K562 (cell line): ENCODE results near the gene PLA2G12B. TPM values are rescaled to one million over a fixed set of nuclear protein-coding genes. Genes with fewer than 3 reads are reported as not detected.

ENCODE experiments used
- BHLHE40 ChIP-seq: IDR thresholded peaks from 2 replicates; pipeline ENCODE4 v1.6.1; 2011; ENCODE audit warnings: low read length, improper control_type of control experiment
- CBFA2T2 ChIP-seq: fragments of 450-650 bp; conservative IDR thresholded peaks from 2 replicates; pipeline ENCODE4 v1.6.1; 2017; ENCODE audit warnings: mild to moderate bottlenecking
- CBFA2T3 ChIP-seq: fragments of 450-650 bp; IDR thresholded peaks from 2 replicates; pipeline ENCODE4 v1.6.1; 2017
- CBX2 ChIP-seq: fragments of 200-600 bp; sonication (generic); IDR thresholded peaks from one replicate; pipeline ENCODE4 v1.6.1; 2012; ENCODE audit warnings: mild to moderate bottlenecking, low read length, inconsistent platforms; ENCODE audit not compliant: insufficient read depth, poor library complexity, severe bottlenecking
- CBX5 ChIP-seq: IDR thresholded peaks from 2 replicates; pipeline ENCODE4 v1.6.1; 2014; ENCODE audit warnings: low read depth, borderline replicate concordance
- CREB1 ChIP-seq, 2 experiments: sonication (generic) in 1 of 2; formaldehyde crosslinking in 1 of 2; IDR thresholded peaks; 2 replicates each; pipeline versions ENCODE4 v1.6.1 to v1.8.0; 2012 to 2022; ENCODE audit warnings: inconsistent platforms in 1 of 2, mild to moderate bottlenecking in 1 of 2, missing genetic modification reagents in 1 of 2, moderate library complexity in 1 of 2
- CXXC5 ChIP-seq: fragments of 250-450 bp; sonication (Bioruptor Pico); IDR thresholded peaks from 2 replicates; pipeline ENCODE4 v1.8.0; 2022; ENCODE audit warnings: inconsistent platforms, mild to moderate bottlenecking, moderate library complexity
- FOXJ3 ChIP-seq: sonication (generic); formaldehyde crosslinking; IDR thresholded peaks from 2 replicates; pipeline ENCODE4 v1.4.0; 2020; ENCODE audit warnings: mild to moderate bottlenecking, missing genetic modification reagents
- HMGN3 ChIP-seq: IDR thresholded peaks from 2 replicates; pipeline ENCODE4 v1.6.1; 2011; ENCODE audit warnings: borderline replicate concordance, low read depth, mild to moderate bottlenecking, mixed read lengths, low read length; ENCODE audit not compliant: insufficient read length; ENCODE audit errors: extremely low read depth
- HSF4 ChIP-seq: fragments of 250-450 bp; sonication (Bioruptor Pico); IDR thresholded peaks from 2 replicates; pipeline ENCODE4 v2.1.2; 2022; ENCODE audit warnings: mild to moderate bottlenecking, moderate library complexity, borderline replicate concordance
- NFATC3 ChIP-seq: fragments of 450-650 bp; IDR thresholded peaks from 2 replicates; pipeline ENCODE4 v1.6.1; 2017; ENCODE audit warnings: mild to moderate bottlenecking
- NRF1 ChIP-seq, 2 experiments: fragments of 450-650 bp; IDR thresholded peaks in 1 of 2; conservative IDR thresholded peaks in 1 of 2; 2 replicates each; pipeline ENCODE4 v1.6.1; 2014; ENCODE audit warnings: mild to moderate bottlenecking in 2 of 2
- OTX1 ChIP-seq: fragments of 450-650 bp; formaldehyde crosslinking; IDR thresholded peaks from 2 replicates; pipeline ENCODE4 v1.4.0; 2022; ENCODE audit warnings: mild to moderate bottlenecking
- PML ChIP-seq: IDR thresholded peaks from 2 replicates; pipeline ENCODE4 v1.6.1; 2012; ENCODE audit warnings: low read length, inconsistent platforms
- RB1 ChIP-seq: fragments of 450-650 bp; IDR thresholded peaks from 2 replicates; pipeline ENCODE4 v1.6.1; 2017; ENCODE audit warnings: low read depth, mild to moderate bottlenecking
- RBM22 ChIP-seq: fragments of 200-400 bp; formaldehyde crosslinking; IDR thresholded peaks from 2 replicates; pipeline ENCODE4 v1.6.1; 2018; ENCODE audit warnings: low read length, low read depth; ENCODE audit not compliant: poor library complexity, severe bottlenecking
- SMARCA5 ChIP-seq: fragments of 450-650 bp; IDR thresholded peaks from 2 replicates; pipeline ENCODE4 v1.6.1; 2016
- YBX1 ChIP-seq: fragments of 450-650 bp; IDR thresholded peaks from 2 replicates; pipeline ENCODE4 v1.7.1; 2016; ENCODE audit warnings: mild to moderate bottlenecking
- ZNF282 ChIP-seq: sonication (generic); formaldehyde crosslinking; IDR thresholded peaks from 2 replicates; pipeline ENCODE4 v1.8.1; 2023; ENCODE audit warnings: missing genetic modification reagents
- ZNF324 ChIP-seq: fragments of 250-450 bp; sonication (Bioruptor Pico); IDR thresholded peaks from 2 replicates; pipeline ENCODE4 v1.4.0; 2020; ENCODE audit warnings: mild to moderate bottlenecking
- ZNF347 ChIP-seq: fragments of 450-650 bp; formaldehyde crosslinking; IDR thresholded peaks from 2 replicates; pipeline ENCODE4 v1.4.0; 2020; ENCODE audit warnings: low read depth, mild to moderate bottlenecking, moderate library complexity
- polyA plus RNA-seq, 8 experiments: library from polyadenylated mRNA; depleted of rRNA in 4 of 8; stranded (reverse) in 5 of 8; unstranded in 3 of 8; fragments of >200 nt; fragmentation: Nextera tagmentation in 2 of 8; fragmentation: Illumina TruSeq in 1 of 8; extraction: Ambion mirVana in 2 of 8; extraction: Trizol in 1 of 8; gene quantifications; 2 replicates each; pipeline versions ENCODE4 v1.2.1 to v1.2.3, GENCODE V29; 2011 to 2014; ENCODE audit warnings: inconsistent platforms in 1 of 8, missing spikeins in 1 of 8
- total RNA-seq, 7 experiments: library from RNA; depleted of rRNA in 6 of 7; stranded (reverse); fragments of >200 nt in 6 of 7; fragmentation: Illumina TruSeq in 2 of 7; extraction: Trizol in 2 of 7; gene quantifications; 2 replicates each; pipeline versions ENCODE4 v1.2.1 to v1.2.3, GENCODE V29; 2011 to 2021; ENCODE audit warnings: low replicate concordance in 1 of 7
- TF ChIP-seq, protein P1 (sequence below): fragments of 250-450 bp; sonication (Bioruptor Pico); IDR thresholded peaks from 2 replicates; pipeline ENCODE4 v1.4.0; 2020; ENCODE audit warnings: mild to moderate bottlenecking
- TF ChIP-seq, protein P2 (sequence below): fragments of 450-650 bp; formaldehyde crosslinking; IDR thresholded peaks from 2 replicates; pipeline ENCODE4 v1.4.0; 2020; ENCODE audit warnings: mild to moderate bottlenecking, moderate library complexity
- TF ChIP-seq, protein P3 (sequence below): conservative IDR thresholded peaks from 2 replicates; pipeline ENCODE4 v1.6.1; 2011; ENCODE audit warnings: low read depth, mild to moderate bottlenecking, low read length; ENCODE audit not compliant: control insufficient read depth
- TF ChIP-seq, protein P4 (sequence below), 2 experiments: fragments of 450-650 bp; conservative IDR thresholded peaks; 2 replicates each; pipeline ENCODE4 v1.6.1; 2017; ENCODE audit warnings: mild to moderate bottlenecking in 2 of 2, moderate library complexity in 2 of 2

The PLA2G12B gene
- total and polyA plus RNA-seq, 9 of the 15 experiments (the other 6 are each of a cell fraction or from before 2014, with no cell fraction given), result not detected

DNA sequence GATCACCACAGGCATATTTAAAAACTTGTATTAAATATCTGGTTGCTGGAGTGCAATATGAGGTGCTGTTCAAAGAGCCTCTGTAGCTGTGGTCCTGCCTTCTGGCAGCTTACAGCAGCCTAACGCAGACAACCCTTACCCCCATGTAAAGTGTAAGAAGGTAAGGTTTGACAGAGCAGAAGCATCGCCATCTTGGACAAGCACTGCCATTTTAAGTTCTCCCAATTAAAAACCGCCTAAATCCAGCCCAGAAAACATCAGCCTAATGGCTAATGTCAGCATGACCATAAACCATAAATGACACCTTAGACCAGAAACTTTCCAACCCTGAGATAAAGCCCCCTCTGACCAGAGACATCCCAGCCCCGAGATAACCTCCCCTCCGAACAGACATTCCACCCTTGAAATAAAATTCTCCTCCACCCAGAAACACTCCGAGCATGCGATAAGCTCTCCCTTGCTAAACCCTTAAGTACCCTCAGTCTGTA is 66.4 kb downstream of the PLA2G12B start (continued):
- TF ChIP-seq PML (no peak), CBX2 (no peak), CXXC5 (CRISPR knock-in tag) (peak; percentile 63), RB1 (no peak), HSF4 (CRISPR knock-in tag) (peak; percentile 87), NRF1 (conservative IDR thresholded peaks at IDR 0.05 in 1 of 2, IDR thresholded peaks at IDR 0.05 in 1 of 2) (no peak), ZNF324 (CRISPR knock-in tag) (no peak), NFATC3 (no peak), OTX1 (CRISPR knock-in tag) (no peak), YBX1 (no peak), RBM22 (no peak), CBFA2T3 (peak; percentile 83), CBX5 (no peak), CBFA2T2 (peak; percentile 63), CREB1 (IDR thresholded peaks at IDR 0.05) (no peak), CREB1 (CRISPR knock-in tag; IDR thresholded peaks at IDR 0.05) (no peak), FOXJ3 (CRISPR knock-in tag) (no peak), BHLHE40 (no peak), HMGN3 (no peak), ZNF282 (no peak), ZNF347 (peak; percentile 76; the same call in 1 of the 2 replicates), SMARCA5 (no peak)
- TF ChIP-seq, protein P1, sequence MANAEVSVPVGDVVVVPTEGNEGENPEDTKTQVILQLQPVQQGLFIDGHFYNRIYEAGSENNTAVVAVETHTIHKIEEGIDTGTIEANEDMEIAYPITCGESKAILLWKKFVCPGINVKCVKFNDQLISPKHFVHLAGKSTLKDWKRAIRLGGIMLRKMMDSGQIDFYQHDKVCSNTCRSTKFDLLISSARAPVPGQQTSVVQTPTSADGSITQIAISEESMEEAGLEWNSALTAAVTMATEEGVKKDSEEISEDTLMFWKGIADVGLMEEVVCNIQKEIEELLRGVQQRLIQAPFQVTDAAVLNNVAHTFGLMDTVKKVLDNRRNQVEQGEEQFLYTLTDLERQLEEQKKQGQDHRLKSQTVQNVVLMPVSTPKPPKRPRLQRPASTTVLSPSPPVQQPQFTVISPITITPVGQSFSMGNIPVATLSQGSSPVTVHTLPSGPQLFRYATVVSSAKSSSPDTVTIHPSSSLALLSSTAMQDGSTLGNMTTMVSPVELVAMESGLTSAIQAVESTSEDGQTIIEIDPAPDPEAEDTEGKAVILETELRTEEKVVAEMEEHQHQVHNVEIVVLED (CRISPR knock-in tag), result no peak
- TF ChIP-seq, protein P2, sequence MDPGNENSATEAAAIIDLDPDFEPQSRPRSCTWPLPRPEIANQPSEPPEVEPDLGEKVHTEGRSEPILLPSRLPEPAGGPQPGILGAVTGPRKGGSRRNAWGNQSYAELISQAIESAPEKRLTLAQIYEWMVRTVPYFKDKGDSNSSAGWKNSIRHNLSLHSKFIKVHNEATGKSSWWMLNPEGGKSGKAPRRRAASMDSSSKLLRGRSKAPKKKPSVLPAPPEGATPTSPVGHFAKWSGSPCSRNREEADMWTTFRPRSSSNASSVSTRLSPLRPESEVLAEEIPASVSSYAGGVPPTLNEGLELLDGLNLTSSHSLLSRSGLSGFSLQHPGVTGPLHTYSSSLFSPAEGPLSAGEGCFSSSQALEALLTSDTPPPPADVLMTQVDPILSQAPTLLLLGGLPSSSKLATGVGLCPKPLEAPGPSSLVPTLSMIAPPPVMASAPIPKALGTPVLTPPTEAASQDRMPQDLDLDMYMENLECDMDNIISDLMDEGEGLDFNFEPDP (CRISPR knock-in tag), result no peak
- TF ChIP-seq, protein P3, sequence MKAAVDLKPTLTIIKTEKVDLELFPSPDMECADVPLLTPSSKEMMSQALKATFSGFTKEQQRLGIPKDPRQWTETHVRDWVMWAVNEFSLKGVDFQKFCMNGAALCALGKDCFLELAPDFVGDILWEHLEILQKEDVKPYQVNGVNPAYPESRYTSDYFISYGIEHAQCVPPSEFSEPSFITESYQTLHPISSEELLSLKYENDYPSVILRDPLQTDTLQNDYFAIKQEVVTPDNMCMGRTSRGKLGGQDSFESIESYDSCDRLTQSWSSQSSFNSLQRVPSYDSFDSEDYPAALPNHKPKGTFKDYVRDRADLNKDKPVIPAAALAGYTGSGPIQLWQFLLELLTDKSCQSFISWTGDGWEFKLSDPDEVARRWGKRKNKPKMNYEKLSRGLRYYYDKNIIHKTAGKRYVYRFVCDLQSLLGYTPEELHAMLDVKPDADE, result no peak
- TF ChIP-seq, protein P4, sequence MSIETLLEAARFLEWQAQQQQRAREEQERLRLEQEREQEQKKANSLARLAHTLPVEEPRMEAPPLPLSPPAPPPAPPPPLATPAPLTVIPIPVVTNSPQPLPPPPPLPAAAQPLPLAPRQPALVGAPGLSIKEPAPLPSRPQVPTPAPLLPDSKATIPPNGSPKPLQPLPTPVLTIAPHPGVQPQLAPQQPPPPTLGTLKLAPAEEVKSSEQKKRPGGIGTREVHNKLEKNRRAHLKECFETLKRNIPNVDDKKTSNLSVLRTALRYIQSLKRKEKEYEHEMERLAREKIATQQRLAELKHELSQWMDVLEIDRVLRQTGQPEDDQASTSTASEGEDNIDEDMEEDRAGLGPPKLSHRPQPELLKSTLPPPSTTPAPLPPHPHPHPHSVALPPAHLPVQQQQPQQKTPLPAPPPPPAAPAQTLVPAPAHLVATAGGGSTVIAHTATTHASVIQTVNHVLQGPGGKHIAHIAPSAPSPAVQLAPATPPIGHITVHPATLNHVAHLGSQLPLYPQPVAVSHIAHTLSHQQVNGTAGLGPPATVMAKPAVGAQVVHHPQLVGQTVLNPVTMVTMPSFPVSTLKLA (conservative IDR thresholded peaks at IDR 0.05), result no peak
